Measurements from ENCODE around the gene MAML2.

- TF ChIP-seq, protein P1, sequence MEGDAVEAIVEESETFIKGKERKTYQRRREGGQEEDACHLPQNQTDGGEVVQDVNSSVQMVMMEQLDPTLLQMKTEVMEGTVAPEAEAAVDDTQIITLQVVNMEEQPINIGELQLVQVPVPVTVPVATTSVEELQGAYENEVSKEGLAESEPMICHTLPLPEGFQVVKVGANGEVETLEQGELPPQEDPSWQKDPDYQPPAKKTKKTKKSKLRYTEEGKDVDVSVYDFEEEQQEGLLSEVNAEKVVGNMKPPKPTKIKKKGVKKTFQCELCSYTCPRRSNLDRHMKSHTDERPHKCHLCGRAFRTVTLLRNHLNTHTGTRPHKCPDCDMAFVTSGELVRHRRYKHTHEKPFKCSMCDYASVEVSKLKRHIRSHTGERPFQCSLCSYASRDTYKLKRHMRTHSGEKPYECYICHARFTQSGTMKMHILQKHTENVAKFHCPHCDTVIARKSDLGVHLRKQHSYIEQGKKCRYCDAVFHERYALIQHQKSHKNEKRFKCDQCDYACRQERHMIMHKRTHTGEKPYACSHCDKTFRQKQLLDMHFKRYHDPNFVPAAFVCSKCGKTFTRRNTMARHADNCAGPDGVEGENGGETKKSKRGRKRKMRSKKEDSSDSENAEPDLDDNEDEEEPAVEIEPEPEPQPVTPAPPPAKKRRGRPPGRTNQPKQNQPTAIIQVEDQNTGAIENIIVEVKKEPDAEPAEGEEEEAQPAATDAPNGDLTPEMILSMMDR (IDR thresholded peaks at IDR 0.05; ENCODE audit: low read length) = no peak
- TF ChIP-seq EZH2 (optimal IDR thresholded peaks at IDR 0.05; ENCODE audit: low read depth, low read length) = no peak
- no peak for TF ChIP-seq EZH2phosphoT487 (IDR thresholded peaks at IDR 0.05; ENCODE audit: low read length)
Measured at GRCh38 chr11:96067160-96067559, 275.8 kb downstream of the MAML2 start.

All from MM.1S (cell line).